ENCODE data around the gene RNF133. TPM values are rescaled to one million over a fixed set of nuclear protein-coding genes. Genes with fewer than 3 reads are reported as not detected.

RNF133 gene
- total RNA-seq, result 0.43 TPM
- long read RNA-seq, result 0 reads

DNA sequence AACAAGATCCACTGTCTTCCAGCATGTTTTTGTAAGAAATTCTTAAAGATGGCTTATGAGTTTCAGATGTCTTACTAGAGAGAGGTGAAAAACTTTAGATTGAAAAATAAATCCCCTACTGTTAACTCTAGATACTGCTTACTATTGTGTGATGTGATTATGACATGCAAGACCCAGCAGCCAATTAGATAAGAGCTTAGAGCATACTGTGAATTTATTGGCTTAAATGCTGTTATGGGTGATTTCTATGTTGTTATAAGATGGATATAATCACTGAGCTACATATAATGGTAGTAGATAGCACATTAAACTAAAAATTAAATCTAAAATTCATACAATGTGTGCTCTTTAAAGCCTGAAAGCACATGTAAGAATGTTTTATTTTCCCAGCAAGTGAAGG is at the start of gene RNF133:
Gene RNF133, minus strand, starts transcription at position 101 of the 400 bp plus-strand sequence. CDS start 199 bp downstream, outside the sequence.
- no peak for DNase-seq (ENCODE audit: low spot score)
- intact Hi-C loops (cut with DNase I), result no loop called here

GRCh38 chr7:122748195-122748594 is 49.3 kb upstream of the RNF133 start:
- DNase-seq (ENCODE audit: low spot score), result no peak
- intact Hi-C loops (cut with DNase I), result no loop called here

GRCh38 chr7:122746948-122747347 is 48.0 kb upstream of the RNF133 start:
- intact Hi-C loops (cut with DNase I), result no loop called here

GRCh38 chr7:122743211-122743610 is 44.3 kb upstream of the RNF133 start:
- intact Hi-C loops (cut with DNase I), result no loop called here

More at GRCh38 chr7:122746948-122747347, 48.0 kb upstream of the RNF133 start:
- no peak for DNase-seq (ENCODE audit: low spot score)

DNA sequence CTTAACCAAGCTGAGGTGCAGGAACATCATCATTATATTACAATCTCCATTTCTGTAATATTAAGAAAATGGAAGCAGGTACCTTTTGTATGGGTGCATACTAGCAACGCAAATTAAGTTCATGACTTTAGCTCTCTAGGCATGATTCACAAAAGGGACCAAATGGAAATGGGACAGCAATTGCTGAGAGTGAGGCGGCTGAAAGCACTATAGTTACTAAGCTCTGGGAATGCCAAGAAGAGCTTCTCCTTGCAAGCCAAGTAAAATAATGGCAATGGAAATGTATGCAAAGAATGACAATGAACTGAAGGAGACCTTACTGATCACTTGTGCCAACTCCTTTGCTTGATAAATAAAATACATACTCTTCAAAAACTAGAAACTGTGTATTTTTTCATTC is 40.0 kb upstream of the RNF133 start:
- intact Hi-C loops (cut with DNase I), result no loop called here
- no peak for DNase-seq (ENCODE audit: low spot score)

More at GRCh38 chr7:122743211-122743610, 44.3 kb upstream of the RNF133 start:
- DNase-seq (ENCODE audit: low spot score), result no peak

GRCh38 chr7:122736183-122736582 is 37.3 kb upstream of the RNF133 start:
- DNase-seq (ENCODE audit: low spot score), result no peak
- intact Hi-C loops (cut with DNase I), result no loop called here

GRCh38 chr7:122727759-122728158 is 28.8 kb upstream of the RNF133 start:
- intact Hi-C loops (cut with DNase I), result no loop called here
- no peak for DNase-seq (ENCODE audit: low spot score)

DNA sequence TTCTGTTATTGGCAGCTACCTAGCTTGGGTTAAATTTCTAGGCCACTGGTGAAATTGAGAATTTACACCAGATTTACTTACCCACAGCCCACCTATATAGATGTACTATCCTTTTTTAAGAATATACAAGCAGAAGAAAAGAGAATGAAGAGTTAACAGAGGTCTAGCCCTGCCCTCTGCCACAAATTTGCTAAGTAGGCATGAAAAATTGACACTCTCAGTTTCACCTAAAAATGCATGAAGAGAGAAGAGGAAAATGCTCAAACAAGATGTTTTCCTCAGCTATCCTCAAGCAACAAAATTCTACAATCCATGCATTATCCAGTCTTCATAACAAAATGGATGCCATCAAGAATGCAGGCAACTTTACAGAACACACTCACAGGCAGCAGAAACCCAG is 28.4 kb upstream of the RNF133 start:
- intact Hi-C loops (cut with DNase I), result no loop called here

DNA sequence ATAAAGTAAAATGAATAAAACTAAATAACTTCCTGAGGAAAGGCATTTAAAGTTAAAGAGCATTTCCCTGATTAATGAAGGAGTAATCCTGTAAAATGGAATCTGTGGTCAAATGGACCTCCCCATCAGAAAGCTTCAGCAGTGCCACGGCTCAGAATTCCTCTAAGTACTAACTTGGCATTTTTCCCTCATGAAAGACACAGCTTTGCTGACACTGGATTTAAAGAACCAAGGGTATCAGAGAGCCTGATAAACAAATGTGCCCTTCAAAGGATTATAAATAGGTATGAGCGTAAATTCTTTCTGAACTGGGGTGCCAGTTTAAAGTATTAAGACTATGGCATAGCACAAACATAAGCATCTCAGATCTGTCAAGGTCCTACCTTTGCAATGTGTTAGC is 28.0 kb upstream of the RNF133 start:
- DNase-seq (ENCODE audit: low spot score), result no peak
- intact Hi-C loops (cut with DNase I), result no loop called here

More for the DNA sequence above, 28.4 kb upstream of the RNF133 start:
- DNase-seq (ENCODE audit: low spot score), result no peak

DNA sequence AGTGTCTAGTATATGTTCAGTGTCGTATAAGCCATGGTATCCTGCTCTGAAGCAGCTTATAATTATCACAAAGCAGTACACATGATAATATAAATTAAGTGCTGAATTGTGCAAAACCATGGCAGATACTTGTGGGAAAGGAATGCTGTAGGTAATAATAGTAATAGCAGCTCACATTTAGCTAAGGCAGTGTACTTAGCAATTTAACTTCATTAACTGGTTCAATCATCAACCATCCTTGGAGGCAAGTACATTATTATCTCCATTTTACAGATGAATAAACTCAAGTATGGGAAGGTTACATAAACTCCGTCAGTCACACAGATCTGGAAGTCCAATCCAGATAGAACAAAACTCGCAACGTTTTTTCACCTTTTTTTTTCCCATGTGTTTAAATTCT is 25.4 kb upstream of the RNF133 start:
- no peak for DNase-seq (ENCODE audit: low spot score)
- intact Hi-C loops (cut with DNase I), result no loop called here

DNA sequence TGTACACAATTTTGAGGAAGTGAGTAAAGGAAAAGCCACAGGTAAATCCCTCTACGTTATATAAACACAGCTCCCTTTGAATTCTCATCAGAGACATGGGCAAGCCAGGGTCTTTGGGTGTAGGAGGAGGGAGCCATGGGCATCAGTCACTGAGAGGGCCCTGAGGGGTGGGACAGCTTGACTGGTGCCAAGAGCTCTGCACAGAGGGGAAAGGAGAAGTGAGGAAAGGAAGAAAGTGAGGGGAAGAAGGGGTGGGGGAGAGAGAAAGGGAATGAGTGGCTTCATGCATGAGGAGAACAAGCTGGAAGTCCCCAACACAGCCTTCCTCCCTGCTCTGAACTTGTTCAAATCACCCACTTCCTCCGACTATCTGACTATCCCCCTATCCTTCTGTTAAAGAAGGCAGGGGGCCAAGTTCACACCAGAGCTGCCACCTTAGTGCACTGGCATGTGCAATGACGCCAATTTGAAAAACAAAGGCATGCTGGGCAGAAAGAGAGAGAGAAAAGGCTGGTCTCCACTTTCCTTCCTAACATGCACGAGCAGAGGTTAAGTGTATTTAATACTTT is 20.2 kb upstream of the RNF133 start:
- intact Hi-C loops (cut with DNase I), result no loop called here
- no peak for DNase-seq (ENCODE audit: low spot score)

DNA sequence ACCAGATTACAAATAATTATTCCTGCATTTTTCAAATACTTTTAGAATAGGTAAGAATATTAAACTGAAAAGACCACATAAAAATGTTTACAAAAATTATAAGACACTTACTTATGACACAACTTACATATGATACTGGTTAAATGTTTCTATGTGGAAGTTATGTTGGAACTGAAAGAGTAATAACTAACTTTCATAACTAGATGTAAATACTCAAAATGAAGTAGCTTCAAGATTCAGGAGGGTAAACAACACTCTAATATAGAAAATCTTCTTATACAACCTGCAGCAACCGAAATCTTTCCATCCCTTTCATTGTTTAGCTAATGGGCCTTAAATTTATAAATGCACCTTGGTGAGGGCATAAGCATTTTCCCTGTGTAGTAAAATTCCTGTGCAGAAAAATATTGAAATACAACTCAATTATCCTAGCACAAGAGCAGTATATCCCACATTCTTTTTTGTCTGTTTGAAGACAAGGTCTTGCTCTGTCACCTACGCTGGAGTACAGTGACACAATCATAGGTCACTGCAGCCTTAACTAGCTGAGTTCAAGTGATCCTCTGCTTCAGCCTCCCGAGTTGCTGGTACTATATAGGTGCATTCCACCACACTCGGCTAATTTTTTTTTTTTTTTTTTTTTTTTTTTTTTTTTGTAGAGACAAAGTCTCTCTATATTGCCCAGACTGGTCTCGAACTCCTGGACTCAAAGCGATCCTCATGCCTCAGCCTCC is 18.6 kb upstream of the RNF133 start:
- DNase-seq (ENCODE audit: low spot score), result no peak
- intact Hi-C loops (cut with DNase I), result no loop called here

GRCh38 chr7:122715183-122715582 is 16.3 kb upstream of the RNF133 start:
- no peak for DNase-seq (ENCODE audit: low spot score)
- intact Hi-C loops (cut with DNase I), result no loop called here

- intact Hi-C loops (cut with DNase I), result no loop called here
Measured at GRCh38 chr7:122710916-122711315, 12.0 kb upstream of the RNF133 start.

DNA sequence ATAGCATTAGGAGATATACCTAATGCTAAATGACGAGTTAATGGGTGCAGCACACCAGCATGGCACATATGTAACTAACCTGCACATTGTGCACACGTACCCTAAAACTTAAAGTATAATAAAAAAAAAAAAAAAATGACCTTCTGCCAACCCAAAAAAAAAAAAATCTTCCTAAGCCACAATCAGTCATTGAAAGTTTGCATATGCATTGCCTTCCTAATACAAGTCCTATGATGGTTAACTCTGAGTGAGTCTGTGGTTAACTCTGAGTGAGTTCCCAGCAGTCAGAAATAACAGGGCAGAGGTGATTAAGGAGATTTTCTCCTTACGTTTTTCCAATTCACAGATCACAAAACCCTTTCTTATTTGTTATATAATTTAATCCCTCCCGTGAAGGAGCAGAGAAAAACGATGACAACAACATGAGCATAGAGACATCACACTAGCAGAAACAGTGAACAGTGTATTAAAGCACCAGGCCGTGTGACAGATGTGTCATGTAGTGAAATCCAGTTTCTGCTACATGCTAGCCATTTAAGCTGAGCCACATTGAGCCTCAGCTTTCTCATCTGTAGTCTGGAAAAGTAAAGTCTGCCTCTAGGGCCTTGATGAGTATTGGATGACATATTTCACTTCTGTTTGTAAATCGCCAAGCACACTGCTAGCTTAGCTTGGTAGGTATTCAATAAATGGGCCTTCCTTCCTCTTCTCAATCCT is 11.2 kb upstream of the RNF133 start:
- DNase-seq (ENCODE audit: low spot score), result no peak
- intact Hi-C loops (cut with DNase I), result no loop called here

More at GRCh38 chr7:122710916-122711315, 12.0 kb upstream of the RNF133 start:
- no peak for DNase-seq (ENCODE audit: low spot score)

DNA sequence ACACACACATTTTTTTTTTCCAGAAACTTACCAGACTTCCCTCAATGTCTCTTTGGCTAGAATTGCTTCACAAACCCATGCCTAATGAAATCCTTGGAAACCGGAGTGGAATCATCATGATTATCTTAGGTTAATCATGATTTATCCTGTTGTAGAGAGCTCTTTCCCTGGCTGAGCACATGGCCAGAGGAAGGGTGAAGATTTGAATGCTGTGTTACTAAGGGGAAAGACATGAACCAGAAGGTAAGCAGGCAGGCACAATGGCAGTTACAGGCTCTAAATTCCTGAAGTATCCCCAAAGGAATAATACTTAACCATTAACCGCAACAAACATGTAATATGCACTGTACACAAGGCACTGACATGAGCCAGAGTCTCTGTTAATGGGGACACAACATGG is 7.9 kb upstream of the RNF133 start:
- DNase-seq (ENCODE audit: low spot score), result no peak
- intact Hi-C loops (cut with DNase I), result no loop called here

DNA sequence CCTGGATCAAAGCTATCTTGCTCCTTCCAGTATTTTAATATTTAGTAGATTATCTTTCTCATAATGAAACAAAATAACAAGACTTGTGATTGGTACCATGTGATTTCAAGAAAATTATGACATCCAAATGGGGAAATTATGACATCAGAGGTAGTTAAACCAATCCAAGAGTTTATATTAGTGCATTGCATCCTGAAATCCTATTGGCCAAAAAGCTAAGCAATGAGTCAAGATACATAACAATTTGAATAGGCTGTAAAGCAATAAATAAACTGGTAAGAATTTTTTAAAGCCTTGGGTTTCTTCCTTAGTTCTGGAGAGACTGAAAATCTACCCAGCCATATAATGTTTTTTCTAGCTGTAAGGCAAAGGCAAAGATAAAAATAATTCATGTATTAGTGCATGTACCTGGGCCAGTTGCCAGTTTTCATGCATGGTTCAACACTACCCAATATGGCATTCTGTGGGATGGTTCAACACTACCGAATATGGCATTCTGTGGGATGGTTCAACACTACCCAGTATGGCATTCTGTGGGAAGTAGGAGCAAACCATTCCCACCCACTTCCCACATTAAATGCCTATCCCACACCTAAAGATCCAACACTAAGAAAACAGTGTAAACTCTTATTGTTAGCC is 4.1 kb upstream of the RNF133 start, which contains the start of gene RNF148:
Gene RNF148, minus strand, starts transcription at position 51 of the 639 bp plus-strand sequence. CDS start 172 bp downstream, outside the sequence.
- DNase-seq (ENCODE audit: low spot score), result no peak
- intact Hi-C loops (cut with DNase I), result no loop called here

- intact Hi-C loops (cut with DNase I), result no loop called here
- no peak for DNase-seq (ENCODE audit: low spot score)
Measured at GRCh38 chr7:122695816-122696215, 3.1 kb downstream of the RNF133 start.

GRCh38 chr7:122694697-122695096 is 4.2 kb downstream of the RNF133 start:
- no peak for DNase-seq (ENCODE audit: low spot score)
- intact Hi-C loops (cut with DNase I), result no loop called here

DNA sequence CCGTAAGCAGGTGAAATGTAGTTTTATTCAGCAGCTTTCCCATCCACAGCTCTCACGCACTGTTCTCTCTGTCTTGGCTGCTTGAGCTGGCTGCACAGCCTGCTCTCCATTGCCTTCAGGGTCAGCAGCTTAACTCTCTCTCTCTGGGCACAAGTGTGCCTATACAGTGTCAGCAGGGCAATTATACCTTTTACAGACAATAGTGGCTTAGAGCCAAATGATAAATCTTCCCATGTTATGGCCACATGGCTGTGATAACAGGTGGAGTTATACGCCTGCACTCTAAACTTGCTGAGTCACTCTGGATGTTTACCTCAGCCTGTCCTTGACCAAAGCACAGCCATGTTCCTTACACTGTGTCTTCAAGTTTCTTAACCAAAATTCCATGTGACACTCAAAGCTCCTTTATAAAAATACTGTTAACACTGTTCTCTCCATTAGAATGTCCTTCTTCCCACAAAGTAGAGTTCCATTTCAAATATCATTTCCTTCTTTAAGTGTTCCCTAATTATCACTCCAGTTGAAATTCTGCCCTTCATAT is 6.1 kb downstream of the RNF133 start:
- DNase-seq (ENCODE audit: low spot score), result no peak
- intact Hi-C loops (cut with DNase I), result no loop called here

Measured in cardiac septum (tissue), 1 donor.